ENCODE measurements around the gene LRRC8C.
"Not testable (repeated sequence)": the region's sequence is repeated elsewhere in the genome, so short reads cannot be mapped to it uniquely, and the experiment has no call there.

Gene LRRC8C

GRCh38 chr1:89632657-89633247 is at the start of gene LRRC8C:
Gene LRRC8C, plus strand, starts transcription at chr1:89633120. Its CDS starts 53,354 bp downstream, at chr1:89686474.
- peak; percentile 33 for TF ChIP-seq CTCF (IDR thresholded peaks at IDR 0.05)

GRCh38 chr1:89584211-89584610 is 48.7 kb upstream of the LRRC8C start:
- no peak for TF ChIP-seq CTCF (IDR thresholded peaks at IDR 0.05)
- Histone ChIP-seq H3K4me3 (no peak overlapping the region), H3K27ac (no peak overlapping the region)
- no peak for DNase-seq (ENCODE audit: low spot score)

More at GRCh38 chr1:89632657-89633247, at the start of gene LRRC8C:
- H3K4me3 ChIP-seq = peak within 1 kb of the TSS; percentile 85
- H3K27ac ChIP-seq = peak within 1 kb of the TSS; percentile 95 to 96
- DNase-seq (ENCODE audit: low spot score) = peak; percentile 89

- DNase-seq (ENCODE audit: low spot score) = no peak
- no peak for TF ChIP-seq CTCF (IDR thresholded peaks at IDR 0.05)
- H3K27ac ChIP-seq = no peak overlapping the region
- H3K4me3 ChIP-seq = no peak overlapping the region
Measured at GRCh38 chr1:89584781-89585180, 48.1 kb upstream of the LRRC8C start.

GRCh38 chr1:89587729-89588161 is 45.2 kb upstream of the LRRC8C start:
- no peak for DNase-seq (ENCODE audit: low spot score)
- Histone ChIP-seq H3K27ac (no peak overlapping the region), H3K4me3 (no peak overlapping the region)
- TF ChIP-seq CTCF (IDR thresholded peaks at IDR 0.05) = no peak

- no peak overlapping the region for H3K4me3 ChIP-seq
- H3K27ac ChIP-seq = no peak overlapping the region
- no peak for DNase-seq (ENCODE audit: low spot score)
- no peak for TF ChIP-seq CTCF (IDR thresholded peaks at IDR 0.05)
Measured at GRCh38 chr1:89588480-89588879, 44.4 kb upstream of the LRRC8C start.

- Histone ChIP-seq H3K4me3 (no peak overlapping the region), H3K27ac (no peak overlapping the region)
- TF ChIP-seq CTCF (IDR thresholded peaks at IDR 0.05) = no peak
- no peak for DNase-seq (ENCODE audit: low spot score)
Measured at GRCh38 chr1:89589515-89589914, 43.4 kb upstream of the LRRC8C start.

GRCh38 chr1:89590341-89591080 is 42.4 kb upstream of the LRRC8C start:
- DNase-seq (ENCODE audit: low spot score) = no peak
- H3K27ac ChIP-seq = peak overlapping the region in 1 of 2 donors; percentile 9
- no peak overlapping the region for H3K4me3 ChIP-seq
- no peak for TF ChIP-seq CTCF (IDR thresholded peaks at IDR 0.05)

- not testable (repeated sequence) for H3K4me3 ChIP-seq; DNase-seq (ENCODE audit: low spot score); H3K27ac ChIP-seq
Measured at GRCh38 chr1:89592861-89593302, 40.0 kb upstream of the LRRC8C start.
